GM15510 (cell line): Measurements from ENCODE around the gene EIF2AK3.

Experiments used
- POLR2A ChIP-seq: IDR thresholded peaks from 3 replicates; pipeline ENCODE4 v1.6.1; 2011; ENCODE audit warnings: borderline replicate concordance; ENCODE audit not compliant: insufficient read length; ENCODE audit errors: extremely low read depth

The EIF2AK3 gene

DNA sequence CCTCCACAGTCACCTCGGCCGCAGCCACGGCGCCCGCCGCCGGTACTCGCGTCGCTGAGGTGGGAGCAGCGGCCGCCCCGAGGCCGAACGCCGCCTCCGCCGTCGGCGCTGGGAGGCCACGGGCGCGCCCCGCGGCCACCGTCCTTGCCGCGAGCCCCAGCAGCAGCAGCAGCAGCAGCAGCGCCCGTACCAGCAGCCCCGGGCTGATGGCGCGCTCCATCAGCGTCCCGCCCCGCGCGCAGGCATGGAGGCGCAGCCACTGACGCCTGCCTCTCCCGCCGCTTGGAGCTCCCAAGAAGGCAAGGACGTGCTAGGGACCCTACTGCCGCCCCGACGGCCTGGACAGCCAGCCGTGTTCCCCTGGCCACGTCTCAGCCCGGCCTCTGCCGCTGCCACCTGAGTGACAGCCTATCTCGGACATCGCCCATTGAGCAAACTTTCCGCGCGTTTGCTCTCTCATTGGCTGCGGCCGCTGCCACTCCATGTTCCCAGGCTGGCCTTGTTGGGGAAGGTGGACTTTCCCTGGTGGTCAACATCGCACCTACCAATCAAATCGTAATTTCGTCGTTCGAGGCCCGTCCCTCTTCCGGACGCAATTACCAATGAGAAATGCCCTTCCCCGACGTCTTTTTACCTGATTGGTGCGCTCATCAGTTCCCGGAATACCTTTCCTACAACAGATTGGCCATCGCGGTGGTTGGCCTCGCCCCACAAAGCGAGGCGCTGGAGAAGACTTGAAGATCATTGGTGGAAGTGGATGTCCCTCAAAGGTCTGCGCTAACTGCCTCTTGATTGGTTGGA, at the start of gene EIF2AK3:
Gene EIF2AK3, minus strand, starts transcription at position 410 of the 801 bp plus-strand sequence. Its CDS starts 190 bp downstream, at position 220.
- peak; percentile 95 for TF ChIP-seq POLR2A

DNA sequence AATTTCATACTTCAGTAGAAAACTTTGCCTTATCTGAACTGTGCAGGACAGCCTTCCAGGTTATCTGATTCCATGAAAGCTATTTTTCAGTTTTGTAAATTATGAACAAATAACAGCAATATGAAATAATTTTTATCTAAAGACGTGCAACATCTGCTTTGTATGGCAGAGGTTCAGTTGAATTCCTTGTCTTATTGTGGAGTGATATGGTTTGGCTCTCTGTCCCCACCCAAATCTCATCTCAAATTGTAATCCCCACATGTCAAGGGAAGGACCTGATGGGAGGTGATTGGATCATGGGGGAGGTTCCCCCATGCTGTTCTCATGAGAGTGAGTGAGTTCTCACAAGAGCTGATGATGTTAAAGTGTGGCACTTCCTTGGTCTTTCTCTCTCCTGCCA, 46.1 kb upstream of the EIF2AK3 start:
- TF ChIP-seq POLR2A, result no peak

DNA sequence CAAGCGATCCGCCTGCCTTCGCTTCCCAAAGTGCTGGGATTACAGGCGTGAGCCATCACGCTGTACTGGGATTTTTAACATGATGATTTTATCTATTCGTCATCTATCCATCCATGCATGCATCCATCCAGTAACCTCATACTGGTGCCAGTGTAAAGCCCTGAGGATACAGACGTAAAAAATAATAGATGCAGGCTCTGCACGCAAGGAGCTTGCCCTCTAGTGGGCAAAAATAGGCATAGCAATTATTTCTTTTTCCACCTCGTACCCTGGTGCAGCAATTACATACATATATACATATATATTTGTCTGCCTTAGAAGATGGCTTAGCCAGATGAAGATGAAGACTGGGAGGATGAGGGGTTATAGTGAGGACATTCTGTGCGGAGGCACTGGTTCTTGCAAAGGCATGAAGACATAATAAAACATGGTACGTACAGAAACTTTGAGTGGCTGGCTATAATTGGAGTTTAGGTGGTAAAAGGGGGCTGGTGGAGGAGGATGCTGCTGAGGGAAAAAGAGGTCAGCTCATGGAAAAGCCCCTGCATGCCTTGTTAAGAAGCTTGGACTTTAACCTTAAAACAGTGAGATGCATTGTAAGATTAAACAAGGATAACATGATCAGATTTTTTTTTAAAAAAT, 44.6 kb upstream of the EIF2AK3 start:
- TF ChIP-seq POLR2A, result no peak

DNA sequence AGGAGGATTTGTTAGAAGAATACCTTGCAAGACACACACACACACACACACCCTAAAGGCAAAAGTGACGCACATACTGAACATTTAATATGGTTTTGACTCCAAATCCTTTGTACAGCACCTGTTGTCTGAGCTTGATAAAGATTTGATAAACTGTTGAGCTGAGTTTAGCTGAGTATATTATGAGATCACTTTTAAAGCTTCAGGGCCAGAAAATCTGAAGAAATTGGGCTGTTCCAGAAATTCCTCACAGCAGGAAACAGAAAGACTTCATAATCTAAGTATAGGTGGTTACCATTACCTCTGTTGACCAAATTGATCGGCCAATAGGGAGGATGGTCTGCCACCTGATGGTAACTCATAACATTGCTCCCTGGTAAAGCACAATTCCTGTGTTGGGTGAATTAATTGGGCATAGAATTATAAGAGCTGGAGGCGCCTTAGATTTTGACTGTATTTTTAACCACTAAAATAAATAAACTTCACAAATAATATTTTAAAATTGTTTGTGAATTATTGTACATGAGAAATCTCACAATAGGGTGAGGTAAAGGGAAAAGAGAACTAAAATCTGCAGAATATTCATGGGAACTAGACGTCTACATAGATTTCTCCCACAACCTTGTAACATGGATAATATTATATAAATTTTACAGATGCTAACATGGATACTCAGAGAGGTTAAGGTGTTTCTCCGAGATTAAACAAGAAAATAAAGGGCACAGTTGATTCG, 42.4 kb upstream of the EIF2AK3 start:
- no peak for TF ChIP-seq POLR2A

DNA sequence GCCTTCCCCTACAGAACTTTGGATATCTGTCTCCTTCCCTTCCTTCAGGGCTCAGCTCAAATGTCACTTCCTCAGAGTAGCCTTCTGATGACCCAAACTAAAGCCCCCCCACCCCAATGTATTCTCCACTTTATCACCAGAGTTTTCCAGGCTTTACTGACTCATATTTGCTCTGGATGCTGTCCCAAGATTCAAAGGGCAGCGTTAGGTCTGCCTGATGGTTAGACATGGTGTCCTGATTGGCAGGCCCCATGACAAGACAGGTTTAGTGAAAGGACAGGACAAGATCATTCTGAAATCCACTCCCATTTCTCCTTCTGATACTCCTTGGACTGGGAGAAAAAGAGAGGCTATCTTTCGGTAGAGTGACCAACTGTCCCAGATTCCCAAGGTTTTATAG, 41.6 kb upstream of the EIF2AK3 start:
- no peak for TF ChIP-seq POLR2A

DNA sequence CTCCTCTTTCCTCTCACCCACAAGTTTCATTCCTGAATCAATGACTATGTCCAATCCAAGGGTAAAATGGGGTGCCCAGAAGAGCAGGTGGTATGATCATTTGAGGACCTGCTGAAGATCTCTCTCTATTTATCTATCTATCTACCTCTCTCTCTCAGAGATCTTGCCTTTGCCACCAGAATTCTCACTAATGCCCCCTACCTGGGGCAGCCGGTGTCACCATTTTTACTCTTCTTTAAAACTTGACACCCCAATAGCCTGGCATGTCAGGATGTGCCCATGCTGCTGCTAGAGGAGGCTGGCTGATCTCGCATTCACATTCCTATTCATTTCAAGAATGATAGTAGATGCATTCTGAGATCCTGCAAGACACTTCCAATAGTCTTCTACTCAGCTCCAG, 40.0 kb upstream of the EIF2AK3 start:
- TF ChIP-seq POLR2A, result no peak

DNA sequence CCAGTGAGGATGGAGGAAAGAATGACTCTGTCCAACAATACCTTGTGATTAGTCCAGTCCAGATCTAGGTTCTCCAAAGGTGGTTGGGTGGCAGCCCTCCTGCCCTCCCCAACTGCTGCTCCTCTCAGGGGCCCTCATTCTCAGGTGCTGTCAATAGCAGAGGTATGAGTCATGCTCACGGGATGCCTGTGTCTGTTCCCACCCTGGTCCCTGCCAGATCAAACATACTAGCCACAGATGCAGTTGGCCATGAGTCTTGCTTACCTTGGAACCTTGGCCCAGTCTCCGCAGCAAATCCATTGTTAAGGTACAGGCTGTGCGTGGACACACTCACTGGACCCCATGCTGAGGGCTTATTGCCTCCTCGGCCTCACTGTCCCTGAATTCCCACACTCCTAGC, 39.3 kb upstream of the EIF2AK3 start:
- TF ChIP-seq POLR2A, result no peak

DNA sequence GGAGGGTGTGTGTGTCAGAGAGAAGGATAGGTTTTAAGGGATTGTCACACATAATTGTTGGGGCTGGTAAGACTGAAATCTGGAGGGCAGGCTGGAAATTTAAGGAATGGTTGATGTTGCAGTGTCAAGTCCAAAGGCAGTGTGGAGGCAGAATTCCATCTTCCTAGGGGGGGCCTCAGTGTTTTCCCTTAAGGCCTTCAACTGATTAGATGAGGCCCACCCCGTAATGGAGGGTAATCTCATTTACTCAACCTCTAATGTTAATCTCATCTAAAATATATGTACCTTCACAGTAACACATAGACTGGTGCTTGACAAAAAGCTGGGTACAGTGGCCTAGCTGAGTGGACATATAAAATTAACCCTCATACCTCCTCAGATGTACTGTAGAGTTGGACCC, 33.4 kb upstream of the EIF2AK3 start:
- TF ChIP-seq POLR2A, result no peak

DNA sequence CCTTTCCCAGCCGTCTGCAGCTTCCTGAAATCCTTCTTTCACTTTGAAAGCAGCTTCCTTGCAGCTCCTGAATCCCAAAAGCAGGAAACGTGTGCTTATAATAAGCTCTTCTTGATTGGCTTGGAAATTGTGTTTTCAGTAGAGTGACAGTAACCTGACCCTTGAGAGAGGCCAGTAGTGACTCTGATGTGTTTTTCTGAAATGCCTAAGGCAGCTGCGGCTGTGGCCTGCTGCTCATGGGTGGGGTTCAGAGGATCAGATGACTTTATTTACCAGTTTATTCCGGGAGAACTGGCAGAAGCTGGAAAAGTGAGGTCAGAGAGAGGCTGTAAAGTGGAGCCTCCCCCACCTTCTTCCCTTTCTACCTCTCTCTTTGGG, 32.3 kb upstream of the EIF2AK3 start:
- TF ChIP-seq POLR2A, result no peak

DNA sequence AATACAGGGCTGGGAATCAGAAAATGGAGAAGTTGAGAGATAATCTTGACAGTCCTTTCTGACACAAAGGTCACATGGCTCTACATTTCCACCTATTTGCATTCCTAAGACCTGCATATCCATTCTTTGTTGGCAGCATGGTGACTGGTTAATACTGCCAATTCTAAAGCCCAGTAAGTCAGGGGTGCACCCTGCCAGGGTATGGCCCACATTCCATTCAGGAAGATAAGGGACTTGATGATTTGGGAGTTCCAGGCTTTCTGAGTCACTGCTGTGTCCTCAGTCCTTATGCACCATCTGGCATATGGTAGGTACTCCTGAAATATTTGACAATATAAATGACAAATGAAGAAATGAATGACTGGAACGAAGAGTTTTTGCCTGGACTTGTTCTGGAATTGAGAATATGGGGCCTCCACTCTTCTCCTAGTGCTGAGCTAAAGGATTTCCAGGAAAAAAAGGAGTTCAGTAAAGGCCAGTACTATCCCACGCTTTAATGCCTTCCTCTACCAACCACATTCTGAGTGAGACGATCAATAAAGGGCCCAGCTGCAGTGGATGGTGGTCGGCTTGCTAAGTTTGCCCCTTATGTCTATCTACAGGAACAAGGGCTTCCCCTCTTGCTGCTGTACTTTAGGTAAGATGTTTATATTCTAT, 31.7 kb upstream of the EIF2AK3 start:
- TF ChIP-seq POLR2A, result no peak

DNA sequence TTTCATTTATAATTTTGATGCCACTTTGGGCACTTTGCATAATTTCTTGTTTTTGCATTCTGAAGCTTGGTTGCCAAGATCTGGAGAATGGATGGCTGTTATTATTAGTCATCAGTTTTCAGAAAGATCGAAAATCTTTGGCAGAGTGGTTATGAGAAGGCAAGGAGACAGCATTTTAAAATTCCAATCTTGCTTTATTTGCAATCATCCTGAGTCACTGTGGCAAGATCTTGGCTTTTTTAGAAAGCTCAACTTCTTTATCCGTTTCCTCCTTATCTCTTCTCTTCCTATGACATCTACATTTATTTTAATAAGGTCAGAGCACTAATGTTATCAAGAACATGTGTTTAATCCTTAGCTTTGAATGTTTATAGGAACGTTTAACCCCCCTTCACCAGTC, 31.1 kb upstream of the EIF2AK3 start:
- TF ChIP-seq POLR2A, result no peak

DNA sequence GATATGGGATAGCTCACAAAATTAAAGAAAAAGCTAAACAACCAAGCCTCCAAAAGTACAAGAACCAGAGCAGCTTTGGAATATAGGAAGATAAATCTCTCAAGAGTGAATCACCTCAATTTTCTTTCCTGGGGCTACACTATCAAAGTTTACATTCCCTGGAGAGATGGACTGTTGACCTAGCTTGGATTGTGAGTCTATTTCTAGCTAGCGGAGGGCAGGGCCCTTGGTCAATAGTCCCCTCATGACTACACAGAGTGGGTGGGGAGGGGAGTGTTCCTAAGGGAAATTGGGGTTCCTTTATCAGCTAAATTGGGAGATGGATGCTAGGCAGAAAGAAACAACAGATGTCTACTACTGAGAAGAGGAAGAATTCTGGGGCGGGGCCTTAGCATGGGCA, 29.9 kb upstream of the EIF2AK3 start:
- TF ChIP-seq POLR2A, result no peak

DNA sequence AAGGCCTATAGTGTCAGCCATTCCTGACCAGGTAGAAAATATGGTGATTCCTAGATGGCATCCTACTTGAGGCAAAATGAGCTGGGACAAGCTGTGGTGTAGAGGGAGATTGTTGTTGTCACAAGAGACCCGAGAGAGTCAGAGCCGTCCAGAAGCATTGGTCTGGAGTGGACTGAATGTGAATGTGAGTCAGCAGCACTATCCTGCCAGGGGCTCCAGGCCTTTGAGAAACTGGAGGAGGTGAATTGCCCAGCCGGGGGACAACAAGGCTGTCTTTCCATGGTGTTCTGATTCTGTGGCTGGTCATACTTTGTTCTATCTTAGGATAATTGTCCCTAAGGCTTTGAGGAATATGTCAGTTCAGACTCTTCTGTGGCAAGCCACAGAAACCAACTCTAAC, 29.4 kb upstream of the EIF2AK3 start:
- no peak for TF ChIP-seq POLR2A

DNA sequence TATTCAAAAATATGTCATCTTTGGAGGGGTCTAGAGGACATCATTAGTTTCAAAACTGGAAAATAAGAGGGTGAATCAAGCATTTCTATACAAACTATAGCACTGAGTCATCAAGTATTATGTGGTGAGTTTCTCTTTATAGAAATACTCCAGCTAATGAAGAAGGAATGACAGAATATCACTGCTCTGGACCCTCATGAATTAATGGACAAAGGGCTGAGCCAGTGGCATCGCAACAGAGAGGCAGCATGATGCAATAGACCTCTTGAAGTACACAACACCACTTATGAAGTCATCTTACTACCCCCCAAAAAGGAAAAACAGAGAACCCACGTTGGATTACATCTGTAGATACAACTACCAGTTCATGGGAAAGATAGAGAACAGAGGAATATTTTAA, 27.4 kb upstream of the EIF2AK3 start:
- TF ChIP-seq POLR2A, result no peak

DNA sequence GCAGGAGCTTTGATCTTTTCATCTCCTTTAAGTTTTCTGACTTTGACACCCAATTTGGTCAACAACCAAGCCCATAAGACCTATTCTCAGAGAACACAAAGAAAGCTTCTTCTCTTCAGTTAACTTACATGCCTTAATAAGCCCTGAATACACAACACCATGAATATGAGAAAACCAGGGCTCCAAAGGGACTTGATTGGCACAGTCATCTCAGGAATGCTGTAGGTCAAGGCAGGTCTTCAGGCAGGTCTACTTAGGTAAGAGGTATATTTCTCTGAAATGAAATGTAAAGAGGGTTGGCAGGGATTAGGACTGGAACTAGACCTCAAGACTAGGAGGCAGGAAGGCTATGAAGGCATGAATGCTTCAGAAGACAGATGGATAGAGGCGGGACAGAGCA, 24.4 kb upstream of the EIF2AK3 start:
- TF ChIP-seq POLR2A, result no peak
